ENCODE measurements around the gene DIDO1.
"Not testable (repeated sequence)": the region's sequence is repeated elsewhere in the genome, so short reads cannot be mapped to it uniquely, and the experiment has no call there.

Gene DIDO1

DNA sequence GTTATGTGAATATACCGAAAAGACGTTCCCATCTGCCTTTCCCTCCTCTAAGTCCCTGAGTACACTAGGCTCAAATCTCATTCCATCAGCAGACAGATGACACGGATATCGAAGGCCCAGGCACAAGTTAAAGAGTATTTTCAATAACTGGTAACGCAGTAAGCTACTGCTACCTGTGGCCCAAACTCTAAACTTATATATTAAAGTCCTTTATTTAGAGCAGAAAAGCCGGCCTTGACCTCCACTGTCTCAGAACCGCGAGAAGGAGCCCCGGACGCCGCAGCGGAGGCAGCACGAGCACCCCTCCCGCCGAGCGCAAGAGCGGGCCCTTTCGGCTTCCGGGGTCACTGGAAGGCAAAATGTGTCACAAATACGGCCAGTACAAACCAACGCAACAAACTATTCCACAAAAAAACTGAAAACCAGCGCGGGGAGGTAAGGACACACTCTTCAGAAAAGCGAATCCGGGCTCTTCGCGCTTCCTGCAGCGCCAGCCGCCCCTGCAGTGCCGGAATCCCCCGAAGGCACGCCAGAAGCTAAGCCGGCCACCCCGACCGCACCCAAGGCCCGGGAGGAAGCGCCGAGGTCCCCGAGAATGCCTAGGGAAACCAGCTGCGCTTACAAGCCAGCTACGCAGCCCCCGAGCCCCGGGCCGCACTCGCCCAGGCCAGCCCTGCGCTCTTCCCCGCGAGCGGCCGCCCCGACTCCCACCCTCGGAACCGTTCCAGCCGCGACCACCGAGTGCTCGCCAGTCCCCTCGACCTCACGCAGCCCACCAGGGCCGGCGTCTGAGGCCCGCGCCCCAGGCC, 681 bp downstream of the DIDO1 start:
- peak; percentile 48 for DNase-seq

DNA sequence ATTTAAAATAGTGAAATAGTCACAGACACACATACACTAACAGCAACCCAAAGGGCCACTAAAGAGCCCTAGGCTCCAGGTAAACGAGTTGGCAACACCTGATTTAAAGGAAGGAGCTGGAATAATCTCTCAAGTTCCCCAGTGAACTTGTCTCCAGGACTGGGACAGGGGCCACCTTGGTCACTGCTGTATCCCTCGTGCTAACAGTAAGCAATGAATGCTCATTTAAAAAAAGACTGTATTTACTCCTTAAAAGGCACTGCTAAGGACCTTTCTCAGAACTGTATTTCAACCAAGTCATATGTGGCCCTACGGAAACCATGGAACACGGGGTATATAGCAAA, 1.3 kb downstream of the DIDO1 start:
- no peak for DNase-seq

DNA sequence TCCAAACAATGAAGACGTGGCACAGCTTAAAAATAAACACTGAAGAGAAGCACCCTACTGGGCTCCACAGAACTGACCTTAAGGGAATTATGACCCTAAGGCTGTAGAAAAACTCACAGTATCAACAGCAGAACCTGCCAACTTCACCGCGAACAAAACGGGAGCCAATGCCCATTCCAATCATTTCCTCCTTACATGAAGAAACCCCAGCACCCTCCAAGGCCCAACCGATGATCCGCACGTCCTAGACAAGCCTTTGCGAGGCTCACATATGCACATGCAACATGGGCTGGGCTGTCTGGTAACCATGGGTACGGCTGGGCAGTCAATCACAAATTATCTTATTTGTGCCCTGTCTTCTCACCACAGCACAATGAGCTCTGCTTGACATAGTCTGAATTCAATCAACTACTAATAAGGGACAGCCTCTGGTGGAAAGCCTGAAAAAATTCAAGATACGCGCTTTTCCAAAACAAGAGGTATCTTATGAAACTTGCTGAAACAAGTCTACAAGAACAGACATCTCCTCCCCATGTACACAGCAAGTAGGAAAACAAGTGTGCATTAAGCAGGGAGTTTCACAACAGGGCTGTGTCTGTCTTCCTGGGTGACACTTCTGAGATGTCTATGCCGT, 1.7 kb downstream of the DIDO1 start:
- DNase-seq: no peak

DNA sequence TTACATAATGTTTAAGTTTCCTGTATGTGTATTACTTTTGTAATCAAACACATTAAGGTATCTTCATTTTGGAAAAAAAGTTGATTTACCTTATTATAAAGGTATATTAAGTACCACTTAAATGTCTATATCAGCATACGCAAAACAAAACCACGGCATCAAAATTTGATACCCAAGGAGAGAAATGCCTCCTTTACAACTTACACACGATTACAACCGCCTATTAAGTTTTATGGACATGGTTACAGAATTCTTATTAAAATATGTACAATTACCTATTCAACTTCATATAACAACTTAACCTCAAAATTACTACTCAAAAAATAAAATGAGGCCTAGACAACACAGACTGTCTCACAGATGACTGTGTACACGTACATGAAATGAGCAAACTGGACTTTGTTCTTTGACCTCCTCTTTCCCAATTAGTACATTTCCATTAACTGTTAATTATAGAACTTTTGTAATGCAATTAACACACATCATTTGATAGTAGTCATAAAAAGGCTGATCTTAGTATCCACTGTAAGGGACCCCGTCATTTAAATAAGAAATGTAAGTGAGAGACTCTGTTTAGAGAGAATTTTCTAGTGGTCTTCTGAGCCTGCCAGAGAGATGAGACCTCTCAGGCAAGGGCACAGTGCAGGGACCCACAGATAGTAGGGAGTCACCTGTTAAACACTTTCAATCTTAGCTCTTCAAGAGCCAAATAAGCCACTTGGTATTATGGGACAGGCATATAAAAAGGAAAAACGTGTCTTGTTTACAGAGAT, 2.5 kb downstream of the DIDO1 start:
- DNase-seq: no peak

DNA sequence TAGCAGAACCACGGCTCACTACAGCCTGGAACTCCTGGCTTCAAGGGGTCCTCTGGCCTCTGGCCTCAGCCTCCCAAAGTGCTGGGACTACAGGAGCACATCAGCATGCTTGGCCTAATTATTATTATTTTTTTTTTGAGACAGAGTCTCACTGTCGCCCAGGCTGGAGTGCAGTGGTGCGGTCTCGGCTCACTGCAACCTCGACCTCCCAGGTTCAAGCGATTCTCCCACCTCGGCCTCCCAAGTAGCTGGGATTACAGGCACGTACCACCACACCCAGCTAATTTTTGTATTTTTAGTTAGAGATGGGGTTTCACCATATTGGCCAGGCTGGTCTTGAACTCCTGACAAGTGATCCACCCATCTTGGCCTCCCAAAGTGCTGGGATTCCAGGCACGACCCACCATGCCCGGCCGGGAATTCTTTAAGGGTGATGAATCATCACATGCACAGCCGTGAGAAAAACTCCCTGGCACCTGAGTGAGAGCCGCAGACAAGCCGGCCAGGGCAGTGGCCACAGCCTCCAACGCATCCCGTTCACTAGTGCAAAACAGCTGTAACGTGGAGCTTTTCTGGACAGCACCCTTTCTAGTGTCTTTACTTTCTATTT, 3.1 kb downstream of the DIDO1 start:
- not testable (repeated sequence) for DNase-seq

DNA sequence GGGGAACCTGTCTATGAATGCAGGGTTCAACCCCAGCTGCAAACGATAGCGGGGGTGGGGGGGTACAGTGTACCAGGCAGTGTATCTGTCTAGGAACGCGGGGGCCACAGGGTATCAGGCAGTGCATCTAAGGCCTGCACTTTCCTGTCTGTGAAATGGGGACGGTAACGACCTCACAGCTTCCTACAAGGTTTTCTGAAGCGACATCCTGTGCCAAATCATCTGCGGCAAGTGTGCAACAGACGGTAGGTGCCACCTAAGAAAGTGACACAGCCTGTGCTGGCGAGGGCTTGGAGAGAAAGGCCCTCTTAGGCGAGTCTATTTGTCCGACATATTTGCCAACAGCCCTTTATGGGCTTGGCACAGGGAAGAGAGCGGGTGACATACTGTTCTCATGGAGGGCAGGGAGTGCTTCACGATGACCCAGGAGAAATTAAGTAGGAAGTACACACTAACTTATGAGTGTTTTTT, 3.8 kb downstream of the DIDO1 start:
- DNase-seq: peak; percentile 36

DNA sequence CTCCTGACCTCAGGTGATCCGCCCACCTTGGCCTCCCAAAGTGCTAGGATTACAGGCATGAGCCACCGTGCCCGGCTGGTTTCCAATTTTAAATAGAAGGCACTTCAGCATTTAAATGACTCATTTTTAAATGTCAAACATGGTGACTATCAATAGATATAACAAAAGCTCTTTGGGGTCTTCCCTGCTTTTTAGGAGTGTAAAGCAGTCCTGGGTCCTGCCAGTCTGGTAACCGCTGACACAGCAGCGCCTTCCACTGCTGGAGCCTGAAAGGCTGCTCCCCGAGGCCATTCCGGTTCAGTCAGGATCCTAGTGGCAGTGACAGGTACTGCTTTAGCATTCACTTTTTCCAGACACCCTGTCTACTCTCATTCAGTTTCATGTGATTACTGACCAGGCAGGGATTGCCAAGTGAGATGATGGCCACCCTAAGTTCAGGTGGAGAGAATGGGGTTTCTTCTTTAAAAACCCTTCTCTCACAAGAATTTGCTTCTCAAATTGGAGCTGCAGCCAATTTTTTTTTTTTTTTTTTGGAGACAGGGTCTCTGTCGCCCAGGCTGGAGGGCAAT, 5.1 kb downstream of the DIDO1 start:
- DNase-seq: peak; percentile 50

DNA sequence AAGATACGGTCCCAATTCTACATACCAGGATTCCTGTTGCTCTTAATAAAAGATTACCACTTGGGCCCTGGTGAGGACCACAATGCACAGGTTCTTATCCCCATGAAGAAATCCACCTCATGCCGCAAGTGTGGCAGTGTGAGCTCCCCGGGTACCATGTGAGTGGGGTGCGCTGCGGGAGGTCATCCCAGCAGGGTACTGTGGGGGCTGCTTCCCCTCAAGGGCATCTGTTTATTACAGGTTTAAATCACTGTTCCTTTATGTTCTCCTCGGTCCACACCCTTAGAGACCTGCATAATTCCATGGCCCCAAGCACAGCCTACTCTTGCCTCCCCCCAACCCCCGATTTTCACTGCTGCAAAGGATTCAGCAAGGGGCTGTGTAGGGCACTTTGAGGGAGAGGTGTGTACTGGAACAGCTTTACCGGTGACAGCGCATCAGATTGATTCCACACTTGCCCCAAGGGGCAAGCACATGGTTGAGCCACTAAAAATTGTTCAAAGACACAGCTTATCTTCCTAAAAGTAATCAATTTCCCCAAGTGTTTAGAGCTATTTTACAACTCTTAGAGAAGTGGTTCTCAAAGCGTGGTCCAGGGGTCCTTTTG, 6.2 kb downstream of the DIDO1 start:
- DNase-seq: no peak

DNA sequence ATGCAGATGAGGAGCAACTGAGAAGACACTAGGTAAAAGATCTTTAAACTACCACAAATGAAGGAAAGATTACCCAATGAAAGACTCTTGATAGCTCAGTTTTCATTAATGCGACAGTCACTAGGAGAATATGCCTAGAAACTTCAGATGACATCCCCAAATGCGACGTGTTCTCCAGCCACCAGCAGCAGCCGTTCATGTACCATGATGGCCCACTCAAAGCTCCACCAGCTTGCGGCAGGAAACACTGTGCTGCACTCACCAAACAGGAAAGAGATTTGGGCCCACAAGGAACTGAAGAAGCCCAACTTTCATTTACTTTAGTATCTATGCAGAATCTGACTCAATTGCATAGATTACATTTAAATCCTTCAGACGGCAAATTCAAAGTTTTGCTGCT, 7.5 kb downstream of the DIDO1 start:
- no peak for DNase-seq

DNA sequence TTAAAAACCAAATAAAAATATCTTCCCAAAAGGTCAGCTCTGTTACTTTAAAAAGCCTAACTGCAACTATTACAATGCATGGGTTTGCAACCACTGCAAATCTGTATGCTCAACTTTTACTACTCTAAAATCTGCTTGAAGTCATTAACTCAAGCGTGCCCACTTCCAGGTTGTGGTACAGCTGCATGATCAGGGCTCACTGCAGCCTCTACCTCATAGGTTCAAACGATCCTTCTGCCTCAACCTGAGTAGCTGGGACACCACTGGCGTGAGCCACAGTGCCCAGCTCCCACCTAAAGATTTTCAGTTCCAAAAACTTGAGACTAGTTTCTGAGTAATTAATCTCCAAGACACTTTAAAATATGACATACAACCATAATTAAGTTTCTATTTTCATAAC, 8.2 kb downstream of the DIDO1 start:
- DNase-seq: no peak

DNA sequence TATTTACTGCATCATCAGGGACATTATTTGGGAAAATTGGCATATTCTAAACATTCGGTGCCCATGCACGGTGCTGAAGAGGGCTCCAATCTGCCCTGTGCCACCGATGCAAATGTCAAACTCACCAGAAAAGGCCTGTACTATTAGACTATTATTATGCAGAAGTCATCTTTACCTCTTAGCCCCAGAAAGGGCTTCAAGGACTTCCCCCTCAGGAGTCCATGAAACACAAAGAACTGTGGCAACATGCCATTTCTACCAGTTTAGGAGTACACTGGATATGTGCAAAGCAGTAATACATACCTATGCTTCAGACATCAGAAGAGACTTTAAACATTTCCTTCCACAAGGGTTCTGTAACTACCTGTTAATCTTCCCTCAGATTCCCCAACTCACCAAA, 8.6 kb downstream of the DIDO1 start:
- no peak for DNase-seq

DNA sequence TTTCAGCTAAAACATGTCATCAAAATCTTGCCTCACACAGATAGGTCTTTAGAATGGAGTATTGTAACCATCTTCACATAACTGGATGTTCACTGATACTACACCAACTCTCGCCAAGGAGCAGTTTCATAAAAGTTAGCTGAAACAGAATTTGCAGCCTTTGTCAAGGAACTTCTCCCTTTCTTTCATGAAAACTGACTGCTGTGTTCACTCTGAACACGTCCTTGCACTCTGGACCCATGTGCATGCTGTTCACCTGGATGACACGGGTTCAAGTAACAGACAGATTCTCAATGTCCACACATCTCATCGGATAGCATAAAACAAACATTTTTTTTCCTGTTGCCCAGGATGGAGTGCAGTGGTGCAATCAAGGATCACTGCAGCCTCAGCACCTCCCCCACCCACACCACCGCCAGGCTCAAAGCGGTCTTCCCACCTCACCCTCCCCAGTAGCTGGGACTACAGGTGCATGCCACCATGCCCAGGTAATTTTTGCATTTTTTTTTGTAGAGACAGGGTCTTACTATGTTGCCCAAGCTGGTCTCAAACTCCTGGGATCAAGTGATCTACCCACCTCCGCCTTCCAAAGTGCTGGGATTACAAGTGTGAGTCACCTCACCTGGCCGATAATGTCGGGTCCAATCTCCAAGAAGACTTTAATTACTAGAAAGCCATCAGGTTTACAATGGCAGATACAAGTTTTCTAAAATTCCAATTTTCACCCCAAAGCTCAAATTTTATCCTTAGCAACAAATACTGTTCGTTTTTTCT, 9.4 kb downstream of the DIDO1 start:
- no peak for DNase-seq

DNA sequence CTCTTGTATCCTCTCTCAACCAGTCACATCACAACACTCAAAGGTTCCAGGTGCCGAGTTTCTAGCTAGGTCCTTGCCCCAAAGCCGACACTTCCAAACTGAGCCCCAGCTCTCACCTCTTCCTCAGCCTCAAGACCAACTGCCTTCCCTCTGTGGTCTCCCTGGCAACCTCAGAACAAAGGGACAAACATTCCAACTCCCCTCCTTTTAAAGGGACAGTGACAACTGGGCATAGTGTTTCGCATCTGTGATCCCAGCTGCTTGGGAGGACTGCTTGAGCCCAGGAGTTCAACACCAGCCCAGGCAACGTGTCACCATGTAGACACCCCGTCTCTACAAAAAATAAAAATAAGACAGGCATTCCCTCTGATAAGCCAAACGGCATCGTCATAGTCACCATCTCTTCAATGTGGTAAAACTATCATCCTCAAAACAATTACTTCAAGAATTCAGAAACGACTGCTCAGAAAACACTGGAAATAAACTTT, 11.3 kb downstream of the DIDO1 start:
- DNase-seq: no peak

DNA sequence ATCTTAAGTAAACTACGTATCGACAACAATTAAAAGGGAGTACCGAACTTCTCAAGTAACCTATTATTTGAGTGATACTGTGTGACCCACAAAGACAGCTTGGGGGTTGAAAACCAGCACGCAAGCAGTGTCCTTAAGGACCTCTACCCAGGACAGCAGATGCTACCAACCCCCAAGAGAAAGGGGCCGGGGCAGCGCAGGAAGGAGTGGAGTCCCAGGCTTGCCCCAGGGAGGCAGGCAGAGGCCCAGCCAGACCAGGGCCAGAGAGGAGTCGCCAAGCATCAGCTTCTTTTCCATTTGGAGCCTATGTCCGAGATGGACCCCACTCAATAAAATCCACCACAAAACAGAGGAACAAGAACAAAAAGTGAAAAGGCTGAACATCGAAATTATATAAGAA, 11.9 kb downstream of the DIDO1 start:
- DNase-seq: no peak

DNA sequence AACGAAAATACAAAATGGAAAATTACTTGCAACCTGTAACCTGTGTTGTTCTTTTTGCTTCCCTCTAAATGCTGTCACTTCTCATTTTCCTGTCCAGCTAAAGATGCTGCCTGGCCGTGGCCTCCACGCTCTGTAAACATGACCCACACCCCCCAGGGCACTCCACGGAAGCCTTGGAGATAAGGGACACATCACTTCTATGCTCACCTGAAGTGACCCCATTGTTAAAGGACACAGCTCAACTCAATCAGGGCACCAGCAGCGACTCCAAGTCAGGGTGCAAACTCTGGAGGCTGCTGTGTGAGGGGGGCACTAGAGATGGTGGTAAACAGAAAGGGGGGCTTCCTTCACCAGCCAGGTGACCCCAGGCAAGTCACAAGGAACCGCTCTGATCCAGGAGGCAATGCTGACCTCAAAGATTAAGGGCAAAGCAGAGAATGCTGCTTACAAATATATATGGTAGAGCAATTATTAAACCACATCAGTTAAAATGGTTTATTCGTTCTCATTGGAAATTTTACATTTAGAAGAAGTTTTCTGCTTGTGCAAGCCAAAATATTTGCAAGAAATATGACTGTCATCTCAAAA, 13.2 kb downstream of the DIDO1 start:
- DNase-seq: no peak

DNA sequence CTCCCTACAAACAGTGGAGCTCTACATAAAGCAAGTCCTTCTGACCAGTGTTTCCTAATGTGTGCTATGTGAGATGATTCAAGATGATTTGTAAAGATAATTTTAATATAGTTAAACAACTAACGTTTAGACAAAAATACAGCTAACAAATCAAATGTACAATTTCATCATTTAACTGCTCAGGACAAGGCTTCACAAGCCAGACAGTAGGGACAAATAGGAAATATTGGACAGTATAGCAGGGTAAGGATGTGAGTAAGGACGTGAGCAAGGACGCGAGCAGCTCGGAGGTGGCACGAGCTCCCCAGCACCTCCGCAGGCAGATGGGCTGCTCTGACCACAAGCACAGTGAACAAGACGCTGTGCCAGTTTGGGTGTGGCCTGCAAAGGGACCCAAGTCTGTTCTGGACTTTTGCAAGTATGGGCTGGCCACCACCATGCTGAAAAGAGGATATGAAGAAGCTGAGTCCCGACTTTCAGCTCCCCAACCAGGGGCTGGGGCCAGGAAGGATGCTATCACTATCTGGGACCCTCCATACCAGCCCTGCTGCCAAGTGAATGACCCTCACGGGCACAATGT, 14.5 kb downstream of the DIDO1 start:
- no peak for DNase-seq

DNA sequence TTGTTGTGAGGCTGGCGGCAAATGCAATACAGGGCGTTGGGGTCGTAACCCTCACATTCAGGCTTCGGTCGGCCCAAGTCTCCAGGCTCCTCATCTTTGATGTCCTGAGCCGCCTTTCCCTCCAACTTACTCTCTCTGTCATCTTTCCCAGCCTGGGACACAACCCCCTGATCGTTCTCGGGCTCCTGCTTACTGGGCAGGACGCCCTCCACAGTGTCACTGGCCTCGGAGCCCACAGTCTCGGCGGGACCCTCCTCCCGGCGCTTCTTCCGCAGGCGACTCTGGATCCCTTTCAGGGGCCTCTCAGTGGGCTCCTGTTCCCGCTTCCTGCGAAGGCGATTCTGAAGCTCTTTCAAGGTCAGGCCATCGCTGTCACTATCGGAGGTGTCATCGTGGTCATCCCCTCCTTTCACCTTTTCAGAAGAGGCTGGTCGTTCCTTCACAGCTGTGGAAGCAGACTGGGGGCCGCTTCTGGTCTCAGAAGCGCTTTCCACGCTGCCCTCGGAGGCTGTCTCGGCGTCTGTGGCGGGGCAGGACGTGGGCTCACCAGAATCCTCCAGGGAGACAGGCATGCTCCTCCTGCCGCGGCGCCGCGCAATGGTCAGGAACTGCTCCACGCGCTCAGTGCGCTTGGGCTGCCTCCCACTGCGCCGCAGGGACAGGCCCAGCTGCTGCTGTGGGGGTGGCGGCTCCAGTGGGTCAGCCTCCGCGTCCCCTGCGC, 15.4 kb downstream of the DIDO1 start:
- no peak for DNase-seq

DNA sequence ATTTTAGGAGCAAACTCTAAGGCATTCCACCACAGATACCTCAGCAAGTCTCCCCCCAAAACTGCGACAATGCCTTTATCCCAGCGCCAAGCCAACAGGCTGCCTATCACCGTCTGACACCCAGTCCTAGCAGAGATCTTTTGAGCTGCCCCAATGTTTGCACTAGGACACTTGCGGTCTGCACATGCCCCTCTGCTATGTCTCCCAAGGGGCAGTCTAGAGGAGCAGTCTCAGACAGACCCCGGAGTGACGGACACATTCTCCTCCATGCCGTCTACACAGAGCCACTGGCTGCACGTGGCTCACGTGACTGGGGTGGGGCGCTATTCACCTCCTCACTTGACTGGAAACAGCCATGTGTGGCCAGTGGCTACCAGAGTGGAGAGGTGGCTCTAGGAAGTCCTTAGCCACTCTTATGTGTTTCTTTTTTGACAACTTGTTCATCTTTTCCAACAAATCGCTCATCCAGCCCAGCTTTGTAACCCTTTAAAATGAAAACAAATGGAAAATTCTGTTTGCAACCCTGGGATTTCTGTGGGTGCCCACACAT, 16.0 kb downstream of the DIDO1 start:
- no peak for DNase-seq

DNA sequence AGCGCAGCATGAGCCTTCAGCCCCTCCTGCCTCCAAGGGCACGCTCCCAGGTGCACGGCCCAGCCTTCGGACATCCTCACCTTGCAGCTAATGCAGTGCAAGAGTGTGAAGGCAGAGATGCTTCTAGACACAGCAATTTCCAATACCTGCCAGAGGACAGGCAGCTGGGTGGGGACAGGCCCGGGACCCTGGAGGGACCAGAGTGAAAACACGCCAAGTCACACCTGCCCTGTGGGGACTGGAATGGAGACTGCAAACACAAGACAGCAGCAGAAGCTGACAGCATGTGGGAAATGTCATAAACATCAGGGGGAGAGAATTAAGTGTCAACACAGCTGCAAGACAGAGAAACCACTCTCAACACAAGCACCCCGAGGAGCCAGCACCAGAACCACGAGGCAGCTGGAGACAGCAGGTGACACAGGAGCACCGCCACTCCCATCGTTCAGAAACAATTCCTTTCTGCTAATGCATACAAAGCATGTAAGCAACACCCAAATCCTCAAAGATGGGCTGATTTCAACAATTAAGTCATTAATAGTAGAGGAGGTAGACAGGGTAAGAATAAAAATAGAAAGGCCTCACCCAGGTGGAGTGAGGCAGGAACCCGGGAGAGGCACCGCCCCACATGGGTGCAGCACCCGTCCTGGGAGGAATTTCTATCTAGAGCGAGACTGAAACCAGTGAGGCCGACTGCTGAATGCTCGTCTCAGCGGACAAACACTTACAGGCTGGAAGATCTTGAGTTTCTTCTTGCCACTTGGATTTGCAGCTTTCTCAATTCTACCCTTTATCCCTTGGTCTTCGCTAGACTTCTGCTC, 17.1 kb downstream of the DIDO1 start:
- DNase-seq: no peak

Data from T-helper 9 cell (primary cell).